Measurements from ENCODE around the gene SPAG17.

DNA sequence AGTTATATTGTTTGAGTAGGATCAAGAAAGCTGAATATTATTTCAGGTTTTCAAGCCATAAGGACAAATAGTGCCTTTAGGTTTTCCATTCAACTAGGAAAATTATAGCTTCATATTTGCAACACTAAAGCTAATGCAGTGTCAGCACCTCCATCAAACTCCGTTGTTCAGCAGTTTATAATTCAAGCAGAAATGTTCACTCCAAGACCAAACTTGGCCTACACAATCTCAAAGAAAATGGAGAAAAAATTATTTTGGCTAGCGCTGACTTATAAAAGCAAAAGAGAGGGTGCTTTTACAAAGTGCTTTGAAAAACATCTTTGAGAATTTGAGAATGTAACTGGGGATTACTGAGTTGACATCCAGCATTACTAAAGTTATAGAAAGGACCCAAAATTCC is 1.4 kb downstream of the SPAG17 start:
- TF ChIP-seq EGR1 (IDR thresholded peaks at IDR 0.05; ENCODE audit: low read depth) (no peak), ELF1 (IDR thresholded peaks at IDR 0.05; ENCODE audit: borderline replicate concordance, low read depth) (no peak), POLR2A (IDR thresholded peaks at IDR 0.05; ENCODE audit: borderline replicate concordance, extremely low read depth, insufficient read depth, insufficient read length) (no peak), JUND (IDR thresholded peaks at IDR 0.05) (no peak)
- TF ChIP-seq, protein P1, sequence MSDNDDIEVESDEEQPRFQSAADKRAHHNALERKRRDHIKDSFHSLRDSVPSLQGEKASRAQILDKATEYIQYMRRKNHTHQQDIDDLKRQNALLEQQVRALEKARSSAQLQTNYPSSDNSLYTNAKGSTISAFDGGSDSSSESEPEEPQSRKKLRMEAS (IDR thresholded peaks at IDR 0.05) = no peak
- TF ChIP-seq, protein P2, sequence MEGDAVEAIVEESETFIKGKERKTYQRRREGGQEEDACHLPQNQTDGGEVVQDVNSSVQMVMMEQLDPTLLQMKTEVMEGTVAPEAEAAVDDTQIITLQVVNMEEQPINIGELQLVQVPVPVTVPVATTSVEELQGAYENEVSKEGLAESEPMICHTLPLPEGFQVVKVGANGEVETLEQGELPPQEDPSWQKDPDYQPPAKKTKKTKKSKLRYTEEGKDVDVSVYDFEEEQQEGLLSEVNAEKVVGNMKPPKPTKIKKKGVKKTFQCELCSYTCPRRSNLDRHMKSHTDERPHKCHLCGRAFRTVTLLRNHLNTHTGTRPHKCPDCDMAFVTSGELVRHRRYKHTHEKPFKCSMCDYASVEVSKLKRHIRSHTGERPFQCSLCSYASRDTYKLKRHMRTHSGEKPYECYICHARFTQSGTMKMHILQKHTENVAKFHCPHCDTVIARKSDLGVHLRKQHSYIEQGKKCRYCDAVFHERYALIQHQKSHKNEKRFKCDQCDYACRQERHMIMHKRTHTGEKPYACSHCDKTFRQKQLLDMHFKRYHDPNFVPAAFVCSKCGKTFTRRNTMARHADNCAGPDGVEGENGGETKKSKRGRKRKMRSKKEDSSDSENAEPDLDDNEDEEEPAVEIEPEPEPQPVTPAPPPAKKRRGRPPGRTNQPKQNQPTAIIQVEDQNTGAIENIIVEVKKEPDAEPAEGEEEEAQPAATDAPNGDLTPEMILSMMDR (IDR thresholded peaks at IDR 0.05 in 2 of 3, conservative IDR thresholded peaks at IDR 0.05 in 1 of 3; ENCODE audit: borderline replicate concordance in 1 of 3, insufficient read depth in 1 of 3, low read depth in 2 of 3, low read length in 2 of 3) = no peak
- TF ChIP-seq, protein P3, sequence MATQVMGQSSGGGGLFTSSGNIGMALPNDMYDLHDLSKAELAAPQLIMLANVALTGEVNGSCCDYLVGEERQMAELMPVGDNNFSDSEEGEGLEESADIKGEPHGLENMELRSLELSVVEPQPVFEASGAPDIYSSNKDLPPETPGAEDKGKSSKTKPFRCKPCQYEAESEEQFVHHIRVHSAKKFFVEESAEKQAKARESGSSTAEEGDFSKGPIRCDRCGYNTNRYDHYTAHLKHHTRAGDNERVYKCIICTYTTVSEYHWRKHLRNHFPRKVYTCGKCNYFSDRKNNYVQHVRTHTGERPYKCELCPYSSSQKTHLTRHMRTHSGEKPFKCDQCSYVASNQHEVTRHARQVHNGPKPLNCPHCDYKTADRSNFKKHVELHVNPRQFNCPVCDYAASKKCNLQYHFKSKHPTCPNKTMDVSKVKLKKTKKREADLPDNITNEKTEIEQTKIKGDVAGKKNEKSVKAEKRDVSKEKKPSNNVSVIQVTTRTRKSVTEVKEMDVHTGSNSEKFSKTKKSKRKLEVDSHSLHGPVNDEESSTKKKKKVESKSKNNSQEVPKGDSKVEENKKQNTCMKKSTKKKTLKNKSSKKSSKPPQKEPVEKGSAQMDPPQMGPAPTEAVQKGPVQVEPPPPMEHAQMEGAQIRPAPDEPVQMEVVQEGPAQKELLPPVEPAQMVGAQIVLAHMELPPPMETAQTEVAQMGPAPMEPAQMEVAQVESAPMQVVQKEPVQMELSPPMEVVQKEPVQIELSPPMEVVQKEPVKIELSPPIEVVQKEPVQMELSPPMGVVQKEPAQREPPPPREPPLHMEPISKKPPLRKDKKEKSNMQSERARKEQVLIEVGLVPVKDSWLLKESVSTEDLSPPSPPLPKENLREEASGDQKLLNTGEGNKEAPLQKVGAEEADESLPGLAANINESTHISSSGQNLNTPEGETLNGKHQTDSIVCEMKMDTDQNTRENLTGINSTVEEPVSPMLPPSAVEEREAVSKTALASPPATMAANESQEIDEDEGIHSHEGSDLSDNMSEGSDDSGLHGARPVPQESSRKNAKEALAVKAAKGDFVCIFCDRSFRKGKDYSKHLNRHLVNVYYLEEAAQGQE (IDR thresholded peaks at IDR 0.05; ENCODE audit: low read depth) = no peak

All from HCT116 (cell line).